Measurements from ENCODE around the gene HOXB3.

GRCh38 chr17:48558057-48558830, 31.8 kb downstream of the HOXB3 start:
- no peak for TF ChIP-seq CTCF (conservative IDR thresholded peaks at IDR 0.05 in 1 of 2, IDR thresholded peaks at IDR 0.05 in 1 of 2; ENCODE audit: extremely low read depth in 1 of 2, insufficient read depth in 1 of 2, low read depth in 1 of 2, low read length in 2 of 2)
- no peak for TF ChIP-seq EZH2 (IDR thresholded peaks at IDR 0.05; ENCODE audit: borderline replicate concordance, low read length)

Data from mammary epithelial cell (primary cell).